ENCODE data around the gene ARHGAP29. TPM values are rescaled to one million over a fixed set of nuclear protein-coding genes. Genes with fewer than 3 reads are reported as not detected.
A peak's percentile ranks its signal among the peaks of the same experiment; 100 is the strongest.

Gene ARHGAP29
- total and polyA plus RNA-seq, 2 donors (not counting 1 experiment from before 2014, with no cell fraction given) = 26.6 to 37.3 TPM

DNA sequence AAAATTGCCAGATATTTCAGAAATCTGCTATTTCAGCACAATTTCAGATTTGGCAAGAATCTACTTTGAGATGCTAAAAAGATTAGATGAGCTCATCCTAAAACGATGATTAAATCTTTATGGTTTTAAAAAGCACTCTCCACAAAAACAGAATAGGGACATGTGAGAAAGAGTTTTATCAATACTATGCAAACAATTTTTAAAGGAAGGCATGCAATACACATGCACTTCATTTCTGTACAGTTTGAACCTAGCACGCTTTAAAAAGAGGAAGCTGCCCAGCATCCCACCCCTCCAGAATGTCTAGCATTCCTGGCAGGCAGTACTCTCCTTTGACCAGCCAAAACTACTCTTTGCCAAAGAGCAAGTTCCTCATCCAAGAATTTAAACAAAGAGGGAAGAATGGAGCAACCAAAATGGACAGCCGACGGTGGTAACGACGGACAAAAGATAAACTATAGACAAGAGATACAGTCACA, 1.3 kb downstream of the ARHGAP29 start:
- Histone ChIP-seq H3K4me2 (ENCODE audit: extremely low read depth, insufficient read depth, low read length) (peak overlapping the region; percentile 81), H3K4me1 (ENCODE audit: control insufficient read depth, extremely low read depth, insufficient read depth, low read length) (no peaks in the 10 kb centered on the region), H3K9ac (ENCODE audit: insufficient read depth, low read length) (peak overlapping the region; percentile 78), H3K9me3 (ENCODE audit: control insufficient read depth, insufficient read depth, low read depth, low read length) (no peaks in the 10 kb centered on the region), H3K27me3 (ENCODE audit: control insufficient read depth, insufficient read depth, low read length) (no peaks in the 10 kb centered on the region), H2AFZ (ENCODE audit: low read length) (peak overlapping the region; percentile 34), H3K4me3 (replicated peaks in 1 of 4; ENCODE audit: control extremely low read depth in 1 of 4, insufficient read depth in 1 of 4, low read depth in 3 of 4, low read length in 4 of 4) (peak overlapping the region; percentile 62 to 88 (median 67)), H3K36me3 (ENCODE audit: control insufficient read depth, insufficient read depth, low read length) (no peaks in the 10 kb centered on the region), H4K20me1 (ENCODE audit: control insufficient read depth, extremely low read depth, insufficient read depth, low read length) (no peaks in the 10 kb centered on the region), H3K27ac (ENCODE audit: insufficient read depth, low read length) (peak overlapping the region; percentile 57), H3K79me2 (ENCODE audit: control insufficient read depth, insufficient read depth, low read length) (peaks cover 55% of the 10 kb centered on the region)
- peak; percentile 34 to 63 for DNase-seq (ENCODE audit: low read depth in 2 of 2)
- TF ChIP-seq, protein P1, sequence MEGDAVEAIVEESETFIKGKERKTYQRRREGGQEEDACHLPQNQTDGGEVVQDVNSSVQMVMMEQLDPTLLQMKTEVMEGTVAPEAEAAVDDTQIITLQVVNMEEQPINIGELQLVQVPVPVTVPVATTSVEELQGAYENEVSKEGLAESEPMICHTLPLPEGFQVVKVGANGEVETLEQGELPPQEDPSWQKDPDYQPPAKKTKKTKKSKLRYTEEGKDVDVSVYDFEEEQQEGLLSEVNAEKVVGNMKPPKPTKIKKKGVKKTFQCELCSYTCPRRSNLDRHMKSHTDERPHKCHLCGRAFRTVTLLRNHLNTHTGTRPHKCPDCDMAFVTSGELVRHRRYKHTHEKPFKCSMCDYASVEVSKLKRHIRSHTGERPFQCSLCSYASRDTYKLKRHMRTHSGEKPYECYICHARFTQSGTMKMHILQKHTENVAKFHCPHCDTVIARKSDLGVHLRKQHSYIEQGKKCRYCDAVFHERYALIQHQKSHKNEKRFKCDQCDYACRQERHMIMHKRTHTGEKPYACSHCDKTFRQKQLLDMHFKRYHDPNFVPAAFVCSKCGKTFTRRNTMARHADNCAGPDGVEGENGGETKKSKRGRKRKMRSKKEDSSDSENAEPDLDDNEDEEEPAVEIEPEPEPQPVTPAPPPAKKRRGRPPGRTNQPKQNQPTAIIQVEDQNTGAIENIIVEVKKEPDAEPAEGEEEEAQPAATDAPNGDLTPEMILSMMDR (conservative IDR thresholded peaks at IDR 0.05 in 1 of 2, IDR thresholded peaks at IDR 0.05 in 1 of 2; ENCODE audit: low read depth in 1 of 2, low read length in 2 of 2) = no peak
- no peak for TF ChIP-seq EZH2 (IDR thresholded peaks at IDR 0.05; ENCODE audit: low read length, missing control alignments)

DNA sequence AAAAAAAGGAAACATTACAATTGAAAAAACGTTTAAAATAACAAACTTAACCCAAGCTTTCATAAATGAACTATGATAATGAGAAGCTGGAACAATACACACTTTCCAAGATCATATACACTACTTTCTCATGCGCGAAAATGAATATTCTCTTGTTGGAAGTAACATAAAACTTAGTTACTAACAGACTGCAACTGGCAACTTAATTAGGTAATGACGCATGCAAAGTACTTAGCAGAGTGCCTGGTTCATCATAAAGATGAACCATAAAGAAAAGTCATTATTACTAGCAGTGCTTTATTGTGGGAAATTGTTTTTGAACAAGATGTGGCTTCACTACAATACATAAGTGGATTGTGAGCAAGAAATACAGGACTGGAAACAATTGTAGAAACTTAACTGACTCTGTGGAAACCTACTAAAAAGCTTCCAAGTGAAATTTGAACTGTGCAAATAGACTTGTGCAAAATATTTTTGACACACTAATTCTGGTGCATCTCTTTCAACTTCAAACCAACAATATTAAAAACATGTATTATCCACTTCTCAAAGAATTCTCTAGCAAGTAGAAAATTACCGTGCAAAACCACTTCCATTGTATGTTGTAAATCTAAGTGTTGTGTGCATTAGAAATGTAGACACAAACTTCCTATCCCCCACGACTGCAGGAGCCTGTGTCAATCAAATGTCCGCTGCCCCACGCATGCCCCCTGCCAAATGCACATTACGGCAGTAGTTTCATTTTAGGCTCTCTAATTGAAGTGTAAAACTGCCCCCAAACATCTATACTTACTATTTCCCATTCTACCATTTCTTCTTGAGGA, 2.0 kb downstream of the ARHGAP29 start:
- no peaks in the 10 kb centered on the region for H3K36me3 ChIP-seq (ENCODE audit: control insufficient read depth, insufficient read depth, low read length)
- peak overlapping the region; percentile 62 to 88 (median 67) for H3K4me3 ChIP-seq (replicated peaks in 1 of 4; ENCODE audit: control extremely low read depth in 1 of 4, insufficient read depth in 1 of 4, low read depth in 3 of 4, low read length in 4 of 4)
- peaks cover 57% of the 10 kb centered on the region for H3K79me2 ChIP-seq (ENCODE audit: control insufficient read depth, insufficient read depth, low read length)
- peak overlapping the region; percentile 81 for H3K4me2 ChIP-seq (ENCODE audit: extremely low read depth, insufficient read depth, low read length)
- H2AFZ ChIP-seq (ENCODE audit: low read length) = no peak overlapping the region
- TF ChIP-seq, protein P1 (conservative IDR thresholded peaks at IDR 0.05 in 1 of 2, IDR thresholded peaks at IDR 0.05 in 1 of 2; ENCODE audit: low read depth in 1 of 2, low read length in 2 of 2) = no peak
- TF ChIP-seq EZH2 (IDR thresholded peaks at IDR 0.05; ENCODE audit: low read length, missing control alignments) = no peak
- H3K9me3 ChIP-seq (ENCODE audit: control insufficient read depth, insufficient read depth, low read depth, low read length) = no peaks in the 10 kb centered on the region
- DNase-seq (ENCODE audit: low read depth in 2 of 2) = no peak
- no peak overlapping the region for H3K27ac ChIP-seq (ENCODE audit: insufficient read depth, low read length)
- no peaks in the 10 kb centered on the region for H4K20me1 ChIP-seq (ENCODE audit: control insufficient read depth, extremely low read depth, insufficient read depth, low read length)
- H3K4me1 ChIP-seq (ENCODE audit: control insufficient read depth, extremely low read depth, insufficient read depth, low read length) = no peaks in the 10 kb centered on the region
- H3K9ac ChIP-seq (ENCODE audit: insufficient read depth, low read length) = no peak overlapping the region
- no peaks in the 10 kb centered on the region for H3K27me3 ChIP-seq (ENCODE audit: control insufficient read depth, insufficient read depth, low read length)

DNA sequence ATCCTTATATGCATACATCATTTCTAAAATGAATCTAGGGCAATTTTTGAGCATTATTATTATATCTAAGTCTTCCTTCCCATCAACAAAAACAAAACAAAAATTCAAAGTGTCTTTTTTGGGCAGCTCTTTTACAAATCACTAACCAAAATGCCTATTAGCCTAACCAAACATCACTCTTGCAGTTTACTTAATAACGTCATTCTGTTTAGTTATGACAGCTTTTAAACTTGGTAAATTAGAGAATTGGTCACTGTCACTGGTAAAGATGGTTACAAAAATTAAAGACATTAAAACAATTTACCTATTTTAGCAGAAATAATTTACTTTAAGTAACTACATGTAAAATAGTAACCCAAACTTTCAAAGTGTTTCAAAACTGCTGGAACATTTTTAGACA, 2.8 kb downstream of the ARHGAP29 start:
- no peak overlapping the region for H3K27ac ChIP-seq (ENCODE audit: insufficient read depth, low read length)
- TF ChIP-seq, protein P1 (conservative IDR thresholded peaks at IDR 0.05 in 1 of 2, IDR thresholded peaks at IDR 0.05 in 1 of 2; ENCODE audit: low read depth in 1 of 2, low read length in 2 of 2) = no peak
- TF ChIP-seq EZH2 (IDR thresholded peaks at IDR 0.05; ENCODE audit: low read length, missing control alignments) = no peak

More for the DNA sequence above, 2.8 kb downstream of the ARHGAP29 start:
- H3K4me2 ChIP-seq (ENCODE audit: extremely low read depth, insufficient read depth, low read length) = peak overlapping the region; percentile 81
- no peaks in the 10 kb centered on the region for H4K20me1 ChIP-seq (ENCODE audit: control insufficient read depth, extremely low read depth, insufficient read depth, low read length)
- H3K79me2 ChIP-seq (ENCODE audit: control insufficient read depth, insufficient read depth, low read length) = peaks cover 57% of the 10 kb centered on the region
- no peaks in the 10 kb centered on the region for H3K9me3 ChIP-seq (ENCODE audit: control insufficient read depth, insufficient read depth, low read depth, low read length)
- H2AFZ ChIP-seq (ENCODE audit: low read length) = no peak overlapping the region
- H3K36me3 ChIP-seq (ENCODE audit: control insufficient read depth, insufficient read depth, low read length) = no peaks in the 10 kb centered on the region
- DNase-seq (ENCODE audit: low read depth in 2 of 2) = no peak
- no peaks in the 10 kb centered on the region for H3K27me3 ChIP-seq (ENCODE audit: control insufficient read depth, insufficient read depth, low read length)
- H3K4me1 ChIP-seq (ENCODE audit: control insufficient read depth, extremely low read depth, insufficient read depth, low read length) = no peaks in the 10 kb centered on the region
- H3K9ac ChIP-seq (ENCODE audit: insufficient read depth, low read length) = no peak overlapping the region
- H3K4me3 ChIP-seq (replicated peaks in 1 of 4; ENCODE audit: control extremely low read depth in 1 of 4, insufficient read depth in 1 of 4, low read depth in 3 of 4, low read length in 4 of 4) = peak overlapping the region in 1 of 4 experiments; percentile 71

Data from fibroblast of lung (primary cell).